CD4-positive, alpha-beta T cell (primary cell): ENCODE measurements around the gene TIAM1. TPM values are rescaled to one million over a fixed set of nuclear protein-coding genes. Genes with fewer than 3 reads are reported as not detected.
A peak's percentile ranks its signal among the peaks of the same experiment; 100 is the strongest.

Experiments
- ATAC-seq: fragments of 200-7000 bp; cut with Tn5 transposase; one replicate; pipeline ENCODE4 v1.10.0; 2022; ENCODE audit warnings: mild to moderate bottlenecking; ENCODE audit not compliant: poor library complexity
- CTCF ChIA-PET: fragments of 350-600 bp; sonication (Branson Sonifier 250); formaldehyde crosslinking; loops from one replicate; lab custom pipeline; 2021; ENCODE audit warnings: antibody characterized with exemption, inconsistent platforms; lab: Charles Lee
- POLR2A ChIA-PET: fragments of 350-600 bp; sonication (Branson Sonifier 250); formaldehyde crosslinking; loops from one replicate; lab custom pipeline; 2021; ENCODE audit warnings: antibody characterized with exemption, inconsistent platforms; lab: Charles Lee
- DNase-seq, 14 experiments: peaks; one replicate each; pipeline ENCODE4 v3.0.0-alpha.2; 2013 to 2020; ENCODE audit warnings: mixed read lengths in 2 of 14
- H3K27ac ChIP-seq, 2 donors: one replicate each; pipeline versions ENCODE4 v1.5.1 to v1.7.0; 2013; ENCODE audit warnings: low read length in 2 of 2, low read depth in 1 of 2, mild to moderate bottlenecking in 1 of 2
- H3K27me3 ChIP-seq, 2 experiments: 1 replicate in 1 of 2; 2 replicates in 1 of 2; pipeline versions ENCODE4 v1.6.1 to v1.7.0; 2013; ENCODE audit warnings: low read length in 2 of 2, control low read depth in 1 of 2, mild to moderate bottlenecking in 1 of 2, moderate library complexity in 1 of 2; ENCODE audit not compliant: insufficient read depth in 2 of 2, control insufficient read depth in 1 of 2
- H3K36me3 ChIP-seq: one replicate; pipeline ENCODE4 v1.6.1; 2013; ENCODE audit warnings: low read length, control low read depth; ENCODE audit not compliant: insufficient read depth
- H3K4me1 ChIP-seq: one replicate; pipeline ENCODE4 v1.6.1; 2013; ENCODE audit warnings: low read length, control low read depth; ENCODE audit not compliant: insufficient read depth
- H3K4me3 ChIP-seq: one replicate; pipeline ENCODE4 v1.5.1; 2013; ENCODE audit warnings: mild to moderate bottlenecking, low read length, moderate library complexity
- H3K9me3 ChIP-seq, 2 experiments: 1 replicate in 1 of 2; 2 replicates in 1 of 2; pipeline versions ENCODE4 v1.6.1 to v1.7.0; 2013; ENCODE audit warnings: low read length in 2 of 2, mild to moderate bottlenecking in 2 of 2, control low read depth in 1 of 2, moderate library complexity in 1 of 2; ENCODE audit not compliant: control insufficient read depth in 1 of 2, insufficient read depth in 1 of 2
- H3K27ac Mint-ChIP-seq: one replicate; pipeline ENCODE4 v1.8.0; 2020; ENCODE audit warnings: mixed read lengths
- H3K27me3 Mint-ChIP-seq: one replicate; pipeline ENCODE4 v1.8.0; 2021; ENCODE audit warnings: mixed read lengths
- H3K36me3 Mint-ChIP-seq: one replicate; pipeline ENCODE4 v1.8.0; 2021; ENCODE audit warnings: low read depth, mixed read lengths
- H3K4me1 Mint-ChIP-seq: one replicate; pipeline ENCODE4 v1.8.0; 2021; ENCODE audit warnings: low read depth, mixed read lengths
- H3K4me3 Mint-ChIP-seq: one replicate; pipeline ENCODE4 v1.8.0; 2020; ENCODE audit warnings: mild to moderate bottlenecking, mixed read lengths
- H3K9me3 Mint-ChIP-seq: one replicate; pipeline ENCODE4 v1.8.0; 2020; ENCODE audit warnings: mixed read lengths
- CTCF ChIP-seq: fragments of 200-600 bp; IDR thresholded peaks from one replicate; pipeline ENCODE4 v1.8.0; 2022; ENCODE audit warnings: antibody characterized with exemption, mild to moderate bottlenecking
- intact Hi-C, 2 experiments: fragments of 100-400 bp; cut with DNase I in 1 of 2; cut with micrococcal nuclease in 1 of 2; formaldehyde crosslinking; loops; one replicate each; pipeline versions ENCODE4 v1.15.1 to v1.9.0; 2023 to 2025; cut with DNase I, micrococcal nuclease
- total RNA-seq, 174 experiments: library from RNA in 2 of 174; stranded (reverse) in 2 of 174; gene quantifications; one replicate each; pipeline ENCODE4 v1.2.3 and lab custom pipeline; 2021 to 2026

Gene TIAM1
- total RNA-seq, 2 experiments from 2014 or later, result 39.6 to 39.8 TPM

GRCh38 chr21:31140025-31140424 lies 204.0 kb downstream of the TIAM1 start:
- H3K27me3 Mint-ChIP-seq, result no peaks in the 10 kb centered on the region
- Histone ChIP-seq H3K27me3 (no peaks in the 10 kb centered on the region), H3K9me3 (no peaks in the 10 kb centered on the region), H3K4me3 (no peak overlapping the region), H3K36me3 (peaks cover 53% of the 10 kb centered on the region), H3K4me1 (peaks cover 10% of the 10 kb centered on the region), H3K27ac (no peak overlapping the region)
- H3K4me1 Mint-ChIP-seq, result peaks cover 45% of the 10 kb centered on the region
- TF ChIP-seq CTCF, result no peak
- no peak overlapping the region for H3K4me3 Mint-ChIP-seq
- peaks cover 78% of the 10 kb centered on the region for H3K36me3 Mint-ChIP-seq
- no peak for ATAC-seq
- H3K9me3 Mint-ChIP-seq, result no peaks in the 10 kb centered on the region
- no peak for DNase-seq
- ChIA-PET CTCF (no interaction called here), POLR2A (interaction anchor here (1.3 kb wide), 1 partner anchor 42 kb away, joined by 3 read pairs; no protein-coding TSS in a partner anchor)
- intact Hi-C loops, result no loop called here
- peak overlapping the region; percentile 37 for H3K27ac Mint-ChIP-seq

- TF ChIP-seq CTCF, result no peak
- POLR2A ChIA-PET, result interaction anchor here (6.5 kb wide), 1 partner anchor 19 kb away, joined by 100 read pairs; no protein-coding TSS in a partner anchor
- peaks cover 63% of the 10 kb centered on the region for H3K4me1 Mint-ChIP-seq
- H3K4me3 Mint-ChIP-seq, result no peak overlapping the region
- H3K27ac ChIP-seq, result no peak overlapping the region
- H3K9me3 ChIP-seq, result no peaks in the 10 kb centered on the region
- no peak overlapping the region for H3K27ac Mint-ChIP-seq
- H3K27me3 ChIP-seq, result no peaks in the 10 kb centered on the region
- peaks cover 53% of the 10 kb centered on the region for H3K36me3 ChIP-seq
- DNase-seq (no peak), ATAC-seq (no peak)
- H3K9me3 Mint-ChIP-seq, result no peaks in the 10 kb centered on the region
- H3K4me1 ChIP-seq, result peaks cover 27% of the 10 kb centered on the region
- peaks cover 83% of the 10 kb centered on the region for H3K36me3 Mint-ChIP-seq
- intact Hi-C loops, result no loop called here
- H3K4me3 ChIP-seq, result no peak overlapping the region
- CTCF ChIA-PET, result no interaction called here
- no peaks in the 10 kb centered on the region for H3K27me3 Mint-ChIP-seq
Measured at GRCh38 chr21:31137960-31138359, 206.1 kb downstream of the TIAM1 start.

- H3K4me1 Mint-ChIP-seq, result peaks cover 66% of the 10 kb centered on the region
- POLR2A ChIA-PET, result interaction anchor here (6.5 kb wide), 1 partner anchor 20 kb away, joined by 100 read pairs; no protein-coding TSS in a partner anchor
- H3K36me3 ChIP-seq, result peaks cover 51% of the 10 kb centered on the region
Measured at GRCh38 chr21:31136891-31137290, 207.2 kb downstream of the TIAM1 start.

More at GRCh38 chr21:31136891-31137290, 207.2 kb downstream of the TIAM1 start:
- no peaks in the 10 kb centered on the region for H3K27me3 ChIP-seq
- Mint-ChIP-seq H3K27me3 (no peaks in the 10 kb centered on the region), H3K9me3 (no peaks in the 10 kb centered on the region), H3K4me3 (no peak overlapping the region), H3K27ac (no peak overlapping the region), H3K36me3 (peaks cover 85% of the 10 kb centered on the region)
- no peak overlapping the region for H3K27ac ChIP-seq
- intact Hi-C loops, result no loop called here
- no peaks in the 10 kb centered on the region for H3K9me3 ChIP-seq
- DNase-seq (no peak), ATAC-seq (no peak)
- H3K4me3 ChIP-seq, result no peak overlapping the region
- H3K4me1 ChIP-seq, result peaks cover 32% of the 10 kb centered on the region
- no peak for TF ChIP-seq CTCF
- CTCF ChIA-PET, result no interaction called here
